GM19395 (cell line): Measurements from ENCODE around the gene TPM1.
"Not testable (repeated sequence)": the region's sequence is repeated elsewhere in the genome, so short reads cannot be mapped to it uniquely, and the experiment has no call there.

ENCODE experiments used
- ATAC-seq: cut with Tn5 transposase; IDR thresholded peaks from one replicate; pipeline ENCODE4 v1.9.1; 2021; ENCODE audit warnings: mild to moderate bottlenecking, moderate library complexity; ENCODE audit not compliant: unreplicated experiment

TPM1 gene

DNA sequence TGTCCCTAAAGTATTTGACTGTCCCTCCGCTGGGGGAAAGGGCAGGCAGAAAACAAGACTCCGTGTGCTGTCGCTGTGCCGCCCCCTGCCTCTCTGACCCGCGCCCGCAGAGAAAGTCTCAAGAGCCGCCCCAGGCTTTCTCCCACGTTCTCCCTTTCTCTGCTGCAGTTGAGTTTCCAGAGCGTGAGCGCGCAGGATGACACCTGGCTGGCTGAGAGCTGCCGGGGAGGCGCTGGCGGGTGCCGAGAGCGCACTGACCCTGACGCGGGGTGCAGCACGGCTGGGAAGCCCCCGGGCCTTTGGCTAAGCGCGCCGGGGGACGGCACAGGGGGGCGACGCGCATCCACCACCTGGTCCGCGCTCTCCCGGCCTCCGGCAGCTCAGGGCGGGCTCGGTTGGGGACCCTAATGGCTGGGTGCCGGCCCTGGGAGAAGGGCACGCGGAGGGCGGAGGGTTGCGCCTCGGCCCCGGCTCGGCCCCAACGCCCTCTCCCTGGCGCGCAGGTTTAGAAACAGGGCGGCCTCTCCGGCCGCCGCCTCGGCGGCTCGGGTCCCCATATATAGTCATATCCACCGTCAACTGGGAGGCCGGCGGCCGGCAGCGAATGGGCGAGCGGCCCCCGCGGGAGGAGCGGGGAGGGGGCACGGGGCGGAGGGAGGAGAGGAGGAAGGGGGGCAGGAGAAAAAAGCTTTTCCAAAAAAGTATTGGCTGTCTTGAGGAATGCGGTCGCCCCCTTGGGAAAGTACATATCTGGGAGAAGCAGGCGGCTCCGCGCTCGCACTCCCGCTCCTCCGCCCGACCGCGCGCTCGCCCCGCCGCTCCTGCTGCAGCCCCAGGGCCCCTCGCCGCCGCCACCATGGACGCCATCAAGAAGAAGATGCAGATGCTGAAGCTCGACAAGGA is at the start of gene TPM1:
TSS of gene TPM1 (plus strand) at position 774 of the 903 bp plus-strand sequence. CDS start at position 857, 83 bp downstream.
- ATAC-seq: no peak

GRCh38 chr15:62993066-62993465 is 49.5 kb upstream of the TPM1 start:
- ATAC-seq: no peak

DNA sequence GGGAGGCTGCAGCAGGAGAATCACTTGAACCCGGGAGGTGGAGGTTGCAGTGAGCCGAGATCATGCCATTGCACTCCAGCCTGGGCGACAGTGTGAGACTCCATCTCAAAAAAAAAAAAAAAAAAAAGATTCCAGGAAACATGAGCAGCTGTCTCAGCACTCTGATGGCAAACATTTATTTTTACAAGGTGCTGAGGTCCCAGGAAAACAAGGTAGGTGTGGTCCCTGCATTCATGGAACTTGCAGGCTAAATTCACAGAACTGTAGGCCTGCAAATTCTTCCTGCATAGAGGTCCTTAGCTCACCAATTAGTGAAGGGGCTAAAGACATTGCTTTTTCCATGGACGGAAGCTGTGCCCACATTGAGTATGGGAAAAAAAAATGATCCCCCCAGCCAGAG is 48.9 kb upstream of the TPM1 start:
- ATAC-seq: not testable (repeated sequence)

- ATAC-seq: no peak
These were observed 48.1 kb upstream of the TPM1 start for GRCh38 chr15:62994439-62994838.

DNA sequence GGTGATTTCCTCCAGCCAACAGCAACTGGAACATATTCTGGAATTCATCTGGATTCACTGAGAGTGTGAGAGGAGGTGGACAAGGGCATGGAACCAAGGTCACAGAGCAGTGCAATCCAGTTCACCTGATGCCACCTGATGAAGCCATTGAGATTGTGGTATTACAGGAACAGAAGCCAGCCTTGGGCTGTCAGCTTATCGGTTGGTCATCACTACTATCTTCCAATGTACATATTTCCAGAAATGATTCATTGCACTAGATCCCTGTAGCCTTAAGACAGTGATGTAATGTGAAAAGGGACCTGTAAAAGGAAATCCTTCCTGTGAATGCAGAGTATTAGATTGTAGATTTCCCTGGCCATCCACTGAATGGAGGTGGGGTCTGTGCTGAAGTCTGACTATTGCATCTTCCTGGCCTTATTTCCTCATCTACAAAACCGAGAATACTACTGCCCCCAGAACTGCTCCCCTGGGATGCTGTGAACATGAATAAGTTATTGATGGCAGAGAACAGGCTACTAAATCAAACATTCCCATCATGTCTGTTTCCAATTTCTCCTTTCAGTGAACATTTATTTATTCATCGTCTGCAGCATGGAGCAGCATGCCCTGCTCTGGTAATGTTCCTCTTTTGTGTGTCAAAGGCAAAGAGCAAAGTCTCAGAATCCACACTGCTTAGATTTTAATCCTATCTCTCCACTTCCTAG is 47.4 kb upstream of the TPM1 start:
- no peak for ATAC-seq

- ATAC-seq: no peak
These were observed 45.1 kb upstream of the TPM1 start for GRCh38 chr15:62997441-62997840.

DNA sequence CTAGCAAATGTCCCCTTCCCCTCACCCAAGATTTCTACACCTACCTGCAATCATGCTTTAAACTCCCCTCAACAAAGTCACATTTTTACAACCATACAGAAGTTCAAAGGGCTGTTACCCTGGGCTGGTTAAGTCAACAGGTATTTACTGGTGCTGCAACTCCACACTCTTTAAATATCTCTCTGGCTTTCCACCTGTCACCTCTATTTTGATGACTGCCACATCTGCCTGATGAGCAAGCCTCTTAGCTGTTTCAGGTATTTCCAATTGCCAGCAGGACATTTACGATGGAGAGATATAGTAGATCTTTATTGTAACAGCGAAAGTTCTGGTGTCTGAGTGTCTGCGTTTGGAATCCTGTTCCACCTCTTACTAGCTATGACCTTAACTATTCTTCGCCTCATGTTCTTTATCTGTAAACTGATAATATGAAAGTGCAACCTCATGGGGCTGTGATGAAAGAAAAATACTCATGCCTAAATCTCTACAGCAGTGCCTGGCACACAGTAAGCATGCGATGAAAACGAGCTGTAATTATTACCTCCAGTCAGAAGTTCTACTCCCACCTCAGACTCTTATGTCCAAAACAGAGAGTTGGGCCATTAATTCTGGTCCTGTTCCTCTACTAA is 44.2 kb upstream of the TPM1 start:
- ATAC-seq: no peak

DNA sequence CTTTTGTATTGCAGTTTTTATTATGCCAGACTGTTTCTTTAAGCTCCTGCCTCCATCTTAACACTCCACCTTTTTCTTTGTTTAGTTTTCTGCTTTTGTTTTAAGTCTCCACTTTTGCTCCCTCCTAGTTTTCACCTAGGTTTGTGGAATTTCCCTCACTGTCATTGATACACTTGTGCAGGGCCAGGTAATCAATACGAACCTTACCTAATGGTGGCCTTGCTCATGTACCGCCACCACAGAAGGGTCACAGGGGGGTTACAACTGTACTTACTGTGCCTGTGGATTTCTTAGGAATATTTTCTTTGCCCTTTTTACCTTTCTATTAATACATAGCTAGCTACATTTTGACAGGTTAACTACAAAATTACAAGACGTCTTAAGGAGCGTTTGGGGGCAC is 43.4 kb upstream of the TPM1 start:
- no peak for ATAC-seq

DNA sequence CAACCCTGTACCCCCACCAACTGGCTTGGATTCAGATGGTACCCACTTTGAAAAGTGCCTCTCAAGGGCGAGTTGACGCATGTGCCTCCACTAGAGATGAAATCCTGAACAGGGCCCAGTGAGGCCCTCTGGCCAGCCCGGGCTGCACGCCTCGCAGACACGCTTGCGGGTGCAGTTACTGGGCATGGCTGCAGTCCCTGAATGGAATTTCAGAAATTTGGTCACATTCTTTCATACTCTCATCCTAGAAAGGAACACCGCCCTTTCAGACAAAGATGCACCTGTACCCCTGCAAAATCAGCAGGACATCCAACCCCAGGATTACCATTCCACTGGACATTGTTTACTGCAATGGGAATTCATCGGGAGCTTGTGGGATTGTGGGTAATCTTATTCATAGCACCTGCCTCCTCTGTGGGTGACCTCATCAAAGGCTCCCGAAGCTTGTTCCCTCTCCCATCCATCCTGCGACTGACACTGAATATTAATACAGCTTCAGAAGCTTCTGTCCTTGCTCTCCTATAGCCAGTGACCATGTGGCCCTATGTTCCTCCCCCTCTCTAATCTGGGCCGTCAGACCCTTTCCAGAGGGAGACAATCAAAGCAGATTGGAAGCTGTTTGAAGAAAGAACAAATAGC is 42.5 kb upstream of the TPM1 start:
- no peak for ATAC-seq

DNA sequence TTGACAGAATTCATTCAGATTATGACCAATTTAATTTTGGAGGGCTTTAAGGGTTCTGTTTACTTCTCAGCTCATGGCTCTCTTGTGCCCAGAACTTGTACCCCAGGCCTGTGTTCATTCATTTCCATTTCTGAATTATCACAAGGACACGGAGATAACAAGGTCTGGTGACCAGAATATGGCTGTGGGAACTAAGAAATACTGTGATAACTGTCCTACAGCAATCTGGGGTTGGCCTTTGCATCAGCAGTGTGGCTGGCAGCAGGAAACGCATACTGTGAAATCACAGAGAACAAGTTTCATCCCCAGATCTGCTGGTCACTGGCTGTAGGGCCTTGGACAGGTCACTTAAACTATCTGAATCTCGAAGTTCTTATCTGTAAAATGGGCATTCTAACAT is 41.8 kb upstream of the TPM1 start:
- ATAC-seq: no peak

DNA sequence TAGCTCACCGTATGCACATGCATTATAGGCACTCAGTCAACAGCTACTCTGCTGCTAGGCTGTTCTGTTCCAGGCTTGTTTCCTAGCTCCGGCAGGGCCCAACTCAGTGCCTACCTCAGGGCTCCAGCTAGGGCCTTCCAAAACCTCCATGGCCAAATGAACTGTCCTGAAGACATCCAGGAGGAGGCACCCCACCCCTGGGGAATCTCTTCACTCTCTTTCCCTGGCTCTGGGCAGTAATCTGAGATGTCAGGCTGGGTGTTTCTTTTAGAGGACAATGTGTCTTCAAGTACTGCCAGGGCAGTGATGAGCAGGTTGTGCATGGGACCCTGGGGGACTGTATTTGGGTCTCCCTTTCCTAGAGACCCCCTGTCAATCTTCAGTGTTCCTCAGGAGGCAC is 38.3 kb upstream of the TPM1 start:
- ATAC-seq: no peak

GRCh38 chr15:63006032-63006878 is 36.3 kb upstream of the TPM1 start:
- no peak for ATAC-seq

GRCh38 chr15:63008333-63009049 is 34.1 kb upstream of the TPM1 start:
- ATAC-seq: no peak

- ATAC-seq: no peak
These were observed 32.2 kb upstream of the TPM1 start for GRCh38 chr15:63010386-63010785.

- no peak for ATAC-seq
These were observed 31.4 kb upstream of the TPM1 start for GRCh38 chr15:63010920-63011693.

DNA sequence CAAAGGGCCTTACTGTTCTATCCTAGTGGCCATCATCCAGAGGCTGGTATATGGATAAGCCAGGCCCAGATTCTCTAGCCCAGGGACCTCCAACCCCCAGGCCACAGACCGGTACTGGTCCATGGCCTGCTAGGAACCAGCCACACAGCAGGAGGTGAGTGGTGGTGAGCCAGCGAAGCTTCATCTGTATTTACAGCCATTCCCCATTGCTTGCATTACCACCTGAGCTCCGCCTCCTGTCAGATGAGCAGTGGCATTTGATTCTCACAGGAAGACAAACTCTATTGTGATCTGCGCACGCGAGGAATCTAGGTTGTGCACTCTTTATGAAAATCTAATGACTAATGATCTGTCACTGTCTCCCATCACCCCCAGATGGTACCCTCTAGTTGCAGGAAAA is 30.1 kb upstream of the TPM1 start:
- no peak for ATAC-seq

DNA sequence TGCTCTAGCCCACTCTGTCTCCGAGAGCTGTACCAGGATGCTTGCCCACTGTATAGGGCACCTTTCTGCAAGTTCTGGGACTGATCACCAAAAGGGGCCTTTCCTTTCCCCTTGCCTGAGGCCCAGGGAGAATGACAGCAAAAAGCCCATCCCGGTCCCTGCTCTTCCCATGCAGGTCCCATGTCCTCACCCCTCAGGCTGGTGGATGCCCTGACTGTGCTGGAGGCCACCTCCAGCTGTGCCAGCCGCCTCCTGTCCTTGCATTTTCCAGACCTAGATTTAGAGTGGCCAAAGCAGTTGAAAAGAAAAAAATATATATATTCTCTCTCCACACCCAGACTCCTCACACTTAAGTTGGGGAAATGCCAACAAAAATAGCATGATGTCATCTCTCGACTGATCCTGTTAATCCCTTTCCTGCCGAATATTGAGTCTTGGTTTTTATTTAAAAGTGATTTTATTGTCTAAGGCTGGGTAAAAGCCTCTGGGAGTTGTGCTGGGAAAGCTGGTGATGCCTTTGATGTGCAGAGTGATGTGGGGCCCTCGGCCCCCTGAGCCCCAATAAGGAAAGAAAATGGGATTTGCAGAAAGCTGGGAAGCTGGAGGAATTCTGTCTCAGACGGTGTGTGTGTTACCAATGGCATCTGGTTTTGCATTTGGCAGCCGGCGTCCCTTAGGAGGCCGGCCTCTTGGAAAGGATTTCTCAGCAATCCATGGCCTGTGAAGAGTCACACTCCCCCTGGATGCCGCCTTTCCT is 29.3 kb upstream of the TPM1 start:
- ATAC-seq: no peak

DNA sequence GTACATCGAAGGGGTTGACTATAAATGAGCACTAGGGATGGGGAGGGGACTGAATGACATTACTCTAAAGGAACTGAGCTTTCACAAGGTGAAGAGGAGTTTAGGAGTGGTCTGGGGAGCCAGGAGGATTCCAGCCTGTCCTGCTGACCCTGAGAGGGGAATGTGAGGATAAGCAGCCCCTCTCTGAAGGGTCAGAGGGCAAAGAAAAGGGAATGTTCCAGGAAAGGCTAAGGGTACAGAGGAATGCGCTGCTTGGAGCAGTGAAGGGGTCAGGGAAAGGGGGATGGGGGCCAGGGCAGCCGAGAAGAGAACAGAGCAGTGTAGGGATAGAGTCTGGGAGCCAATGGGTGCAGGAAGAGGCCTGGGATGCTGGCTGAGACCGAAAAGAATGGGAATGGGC is 28.0 kb upstream of the TPM1 start:
- ATAC-seq: no peak
